Measurements from ENCODE around the gene PSAPL1.

PSAPL1 gene, protein sequence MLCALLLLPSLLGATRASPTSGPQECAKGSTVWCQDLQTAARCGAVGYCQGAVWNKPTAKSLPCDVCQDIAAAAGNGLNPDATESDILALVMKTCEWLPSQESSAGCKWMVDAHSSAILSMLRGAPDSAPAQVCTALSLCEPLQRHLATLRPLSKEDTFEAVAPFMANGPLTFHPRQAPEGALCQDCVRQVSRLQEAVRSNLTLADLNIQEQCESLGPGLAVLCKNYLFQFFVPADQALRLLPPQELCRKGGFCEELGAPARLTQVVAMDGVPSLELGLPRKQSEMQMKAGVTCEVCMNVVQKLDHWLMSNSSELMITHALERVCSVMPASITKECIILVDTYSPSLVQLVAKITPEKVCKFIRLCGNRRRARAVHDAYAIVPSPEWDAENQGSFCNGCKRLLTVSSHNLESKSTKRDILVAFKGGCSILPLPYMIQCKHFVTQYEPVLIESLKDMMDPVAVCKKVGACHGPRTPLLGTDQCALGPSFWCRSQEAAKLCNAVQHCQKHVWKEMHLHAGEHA

GRCh38 chr4:7434766-7435150 lies at the start of gene PSAPL1:
Gene PSAPL1 (minus strand): TSS chr4:7434930. CDS start chr4:7434879, 51 bp downstream.
- DNase-seq: no peak

DNA sequence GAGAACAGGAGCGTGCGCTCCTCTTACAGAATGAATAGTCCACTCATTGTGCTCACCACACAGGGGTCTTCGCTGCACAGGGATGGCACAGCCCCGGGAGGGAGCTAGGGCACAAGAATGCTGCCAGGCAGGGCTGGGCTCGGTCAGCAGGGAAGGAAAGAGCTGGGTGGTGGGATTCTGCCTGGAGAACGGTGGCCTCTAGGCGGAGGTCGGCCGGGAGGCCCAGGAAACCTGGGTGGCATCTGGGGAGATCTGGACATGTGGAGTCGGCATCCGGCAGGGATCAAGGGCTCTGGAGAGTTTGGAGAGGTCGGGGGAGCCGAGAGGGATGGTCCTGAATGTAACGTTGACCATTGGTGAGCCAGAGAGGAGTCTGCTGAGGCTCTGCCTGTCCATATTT lies 46.5 kb upstream of the PSAPL1 start:
- DNase-seq: no peak

DNA sequence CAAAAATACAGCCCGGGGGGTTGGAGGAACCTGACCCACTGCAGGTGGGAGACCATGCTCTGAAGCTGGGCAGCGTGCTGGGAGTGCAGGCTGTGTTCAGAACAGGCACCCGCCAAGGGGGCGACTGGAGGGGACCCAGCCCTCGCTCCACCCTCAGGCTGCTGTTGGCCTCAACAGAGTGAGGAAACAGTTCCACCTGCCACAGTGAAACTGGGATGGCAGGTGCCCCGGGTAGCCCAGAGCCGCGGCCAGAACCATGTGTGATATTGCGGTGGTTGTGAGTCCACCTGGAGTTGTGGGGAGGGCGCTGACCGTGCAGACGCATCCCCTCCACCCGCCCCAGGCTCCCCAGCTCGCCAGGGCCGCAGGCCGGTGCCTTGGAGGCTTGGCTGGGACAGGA lies 45.7 kb upstream of the PSAPL1 start:
- no peak for DNase-seq

DNA sequence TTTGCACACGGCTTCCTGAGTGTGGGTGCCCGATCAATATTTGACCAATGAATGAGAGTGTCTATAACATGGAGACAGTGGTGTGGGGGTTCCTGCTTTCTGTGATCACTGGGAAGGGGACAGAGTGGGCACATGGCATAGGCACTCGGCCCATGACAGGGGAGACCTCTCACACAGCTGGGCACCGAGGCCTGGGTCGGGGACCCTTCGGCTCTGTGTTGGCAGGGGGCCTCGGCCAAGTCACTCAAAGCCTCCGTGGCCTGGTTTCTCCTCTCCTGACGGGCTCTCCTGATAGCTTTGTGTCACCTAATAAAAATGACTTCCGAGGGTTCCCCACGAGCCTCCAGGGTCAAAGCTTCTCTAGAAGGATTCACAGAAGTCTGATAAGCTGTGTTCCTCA lies 43.9 kb upstream of the PSAPL1 start:
- no peak for DNase-seq

DNA sequence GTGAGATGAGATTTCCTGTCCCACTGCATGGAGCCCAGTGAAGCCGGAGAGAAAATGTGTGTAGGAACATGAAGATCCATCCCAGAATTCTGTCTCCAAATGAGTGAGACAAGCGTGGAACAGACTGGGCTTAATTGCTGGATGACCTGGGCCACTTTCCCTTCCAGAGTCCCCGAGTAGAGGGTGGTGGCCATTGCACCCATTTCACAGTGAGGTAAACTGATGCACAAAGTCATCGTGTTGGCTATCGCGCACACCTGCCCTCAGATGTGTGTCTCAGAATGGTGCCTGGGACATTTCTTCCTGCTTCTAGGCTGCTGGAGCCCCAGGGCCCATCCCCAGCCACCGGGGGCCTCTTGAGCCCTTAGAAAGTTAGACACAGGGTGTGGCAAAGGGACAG lies 43.0 kb upstream of the PSAPL1 start:
- no peak for DNase-seq

- DNase-seq: no peak
These were observed 42.1 kb upstream of the PSAPL1 start for GRCh38 chr4:7476820-7477219.

GRCh38 chr4:7475207-7475606 lies 40.5 kb upstream of the PSAPL1 start:
- no peak for DNase-seq

DNA sequence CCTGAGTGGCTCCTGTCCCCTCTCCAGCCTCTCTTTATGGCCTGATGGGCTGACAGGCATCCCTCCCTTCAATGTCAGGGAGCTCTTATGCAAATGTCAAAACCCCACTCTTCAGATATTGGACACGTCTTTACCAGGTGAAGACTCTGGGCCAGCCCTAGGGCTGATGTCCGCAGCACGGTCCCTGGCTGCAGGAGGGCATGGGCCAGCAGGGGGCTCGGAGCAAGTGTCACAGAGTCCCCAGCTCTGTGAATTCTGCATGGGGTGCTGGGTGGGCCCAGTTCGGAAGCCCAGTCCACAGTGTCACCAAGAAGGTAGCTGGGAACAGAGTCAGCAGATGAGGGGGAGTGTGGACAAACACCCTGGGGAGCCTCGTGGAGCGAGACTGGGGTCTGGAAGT lies 39.6 kb upstream of the PSAPL1 start:
- no peak for DNase-seq

GRCh38 chr4:7473081-7473480 lies 38.4 kb upstream of the PSAPL1 start:
- DNase-seq: no peak

DNA sequence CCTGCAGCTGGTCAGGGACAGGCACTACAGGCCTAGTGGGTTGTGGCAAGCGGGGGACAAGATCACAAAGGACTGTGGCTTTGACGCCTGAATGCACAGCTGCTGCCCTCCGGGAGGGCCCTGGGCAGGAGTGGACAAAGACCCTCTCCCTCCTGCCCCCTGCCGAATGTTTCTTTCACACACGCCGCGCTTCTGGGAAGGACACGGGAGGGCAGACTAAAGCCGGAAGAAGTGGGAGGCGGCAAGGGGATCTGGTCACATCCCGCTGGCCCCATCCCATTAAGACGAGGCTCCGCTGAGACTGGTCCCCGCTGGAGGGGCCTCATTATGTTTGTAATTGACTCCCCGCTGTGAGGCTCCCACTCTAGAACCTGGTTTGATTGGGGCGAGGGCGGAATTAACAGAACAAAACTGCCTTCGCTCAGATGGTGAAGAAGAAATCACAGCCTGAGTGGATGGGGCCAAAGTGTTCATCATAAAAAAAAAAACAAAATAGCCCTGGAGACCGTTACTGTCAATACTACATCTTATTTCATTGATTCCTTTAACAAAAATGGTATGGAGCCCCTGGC lies 37.8 kb upstream of the PSAPL1 start:
- no peak for DNase-seq

GRCh38 chr4:7470522-7471128 lies 35.9 kb upstream of the PSAPL1 start:
- DNase-seq: no peak

GRCh38 chr4:7470111-7470510 lies 35.4 kb upstream of the PSAPL1 start:
- DNase-seq: no peak

DNA sequence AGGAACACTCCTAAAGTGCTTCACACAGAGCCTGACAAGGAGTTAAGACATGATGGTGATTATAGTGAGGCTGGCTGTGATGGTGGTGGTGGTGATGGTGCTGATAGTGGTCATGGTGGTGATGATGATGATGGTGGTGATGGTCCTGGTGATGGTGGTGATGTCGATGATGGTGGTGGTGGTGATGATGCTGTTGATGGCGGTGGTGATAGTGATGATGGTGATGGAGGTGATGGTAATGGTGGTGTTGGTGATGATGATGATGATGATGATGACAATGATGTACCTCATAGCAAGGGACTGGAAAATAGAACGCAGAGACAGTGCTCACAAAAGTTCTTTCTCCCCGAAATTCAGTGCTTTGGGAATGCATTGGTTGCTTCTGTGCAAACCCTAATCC lies 34.3 kb upstream of the PSAPL1 start:
- no peak for DNase-seq

- no peak for DNase-seq
These were observed 32.7 kb upstream of the PSAPL1 start for GRCh38 chr4:7467471-7467870.

DNA sequence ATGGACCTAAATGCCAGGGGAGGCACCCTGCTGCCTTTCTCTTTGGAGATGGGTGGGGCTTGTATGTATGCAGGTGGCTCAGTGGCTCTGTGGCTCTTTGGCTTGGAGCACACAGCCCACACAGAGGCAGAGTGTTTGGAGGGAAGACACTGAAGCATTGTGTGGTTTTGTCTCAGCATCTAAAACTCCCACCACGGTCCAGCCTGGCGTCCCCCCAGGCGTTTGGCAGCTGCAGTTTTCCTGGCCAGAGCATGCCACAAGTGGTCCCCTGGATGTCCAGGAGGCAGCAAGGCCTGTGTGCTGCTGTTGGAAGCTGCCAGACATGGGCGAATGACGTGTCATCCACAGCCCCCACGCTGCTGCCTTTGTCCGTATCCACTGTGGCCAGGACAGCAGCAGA lies 32.2 kb upstream of the PSAPL1 start:
- DNase-seq: no peak

- DNase-seq: no peak
These were observed 31.5 kb upstream of the PSAPL1 start for GRCh38 chr4:7466215-7466614.

- DNase-seq: no peak
These were observed 30.3 kb upstream of the PSAPL1 start for GRCh38 chr4:7465017-7465416.

- no peak for DNase-seq
These were observed 29.5 kb upstream of the PSAPL1 start for GRCh38 chr4:7464259-7464655.

GRCh38 chr4:7463566-7464258 lies 29.0 kb upstream of the PSAPL1 start:
- DNase-seq: no peak

DNA sequence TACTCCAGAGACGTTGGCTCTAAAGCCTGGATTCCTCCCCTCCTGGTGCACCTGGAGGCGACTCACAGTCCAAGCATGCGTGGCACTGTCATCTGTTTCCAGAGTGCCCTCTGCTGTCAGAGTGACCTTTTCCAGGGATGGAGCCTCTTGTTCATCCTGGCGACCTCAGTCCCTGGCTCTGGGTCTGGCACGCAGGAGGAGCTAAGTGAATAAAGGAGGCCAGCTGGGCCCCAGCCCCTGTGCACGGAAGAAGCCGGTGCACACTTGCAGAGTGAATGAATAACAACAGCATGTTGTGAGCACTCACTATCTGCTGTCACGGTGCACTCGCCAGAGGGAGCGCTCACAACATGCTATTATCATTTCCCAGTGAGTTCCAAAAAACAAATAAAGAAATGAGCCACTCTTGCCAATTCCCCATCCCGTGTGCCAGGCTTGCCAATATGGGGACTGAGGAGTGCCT lies 27.8 kb upstream of the PSAPL1 start:
- no peak for DNase-seq

DNA sequence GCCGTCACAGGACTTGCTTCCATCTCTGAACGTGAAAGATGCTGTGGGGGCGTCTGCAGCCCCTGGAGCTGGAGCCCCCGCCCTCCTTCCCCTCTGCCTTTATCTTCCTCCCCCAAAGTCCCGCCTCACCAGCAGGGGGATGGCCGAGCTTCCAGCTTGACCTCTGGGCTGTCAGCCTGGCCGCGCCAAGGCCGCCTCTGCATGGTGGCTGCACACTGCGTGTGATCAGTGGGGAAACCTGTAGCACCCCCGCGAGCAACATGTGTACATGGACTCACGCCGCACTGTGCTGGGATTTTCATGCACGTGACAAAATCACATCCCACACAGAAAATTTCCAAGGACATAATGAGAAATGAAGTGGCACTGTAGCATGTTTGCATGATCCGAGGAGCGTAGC lies 26.5 kb upstream of the PSAPL1 start:
- DNase-seq: no peak

DNA sequence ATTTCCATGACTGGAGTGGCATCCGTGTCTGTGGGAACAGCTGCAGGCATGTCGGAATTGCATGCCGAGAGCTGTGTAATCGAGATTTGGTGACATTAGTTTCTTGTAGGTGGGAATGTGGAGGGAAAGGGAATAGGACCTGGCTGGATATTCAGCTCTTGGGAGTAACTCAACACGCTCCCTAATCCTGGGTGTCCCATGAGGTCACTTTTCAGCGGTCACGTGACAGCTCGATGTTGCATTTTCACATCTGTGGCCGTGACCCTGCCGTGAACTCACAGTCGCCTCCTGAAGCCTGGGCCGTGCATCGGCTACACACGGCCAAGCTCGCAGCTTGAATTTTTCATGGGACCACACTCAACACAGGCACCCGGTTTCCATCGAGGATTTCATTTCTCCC lies 25.8 kb upstream of the PSAPL1 start:
- no peak for DNase-seq

DNA sequence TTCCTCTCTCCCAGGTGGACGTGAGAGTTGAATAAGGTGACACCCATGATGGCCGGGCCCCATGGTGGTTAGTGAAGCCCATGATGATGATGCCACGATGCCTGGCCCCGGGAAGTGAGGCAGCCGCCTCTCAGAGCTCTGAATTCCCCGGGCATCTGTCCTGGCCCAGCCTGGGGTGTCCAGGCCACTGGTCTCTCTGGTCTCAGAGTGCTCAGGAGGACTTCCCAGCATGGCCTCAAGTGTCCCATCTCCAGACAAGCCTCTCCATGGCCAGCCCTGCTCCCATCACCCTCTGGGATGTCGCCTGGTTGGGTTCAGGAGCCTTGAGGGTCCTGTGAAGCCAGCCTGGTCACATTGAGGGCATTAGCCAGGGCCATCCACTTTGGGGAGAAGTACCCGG lies 24.7 kb upstream of the PSAPL1 start:
- DNase-seq: no peak

DNA sequence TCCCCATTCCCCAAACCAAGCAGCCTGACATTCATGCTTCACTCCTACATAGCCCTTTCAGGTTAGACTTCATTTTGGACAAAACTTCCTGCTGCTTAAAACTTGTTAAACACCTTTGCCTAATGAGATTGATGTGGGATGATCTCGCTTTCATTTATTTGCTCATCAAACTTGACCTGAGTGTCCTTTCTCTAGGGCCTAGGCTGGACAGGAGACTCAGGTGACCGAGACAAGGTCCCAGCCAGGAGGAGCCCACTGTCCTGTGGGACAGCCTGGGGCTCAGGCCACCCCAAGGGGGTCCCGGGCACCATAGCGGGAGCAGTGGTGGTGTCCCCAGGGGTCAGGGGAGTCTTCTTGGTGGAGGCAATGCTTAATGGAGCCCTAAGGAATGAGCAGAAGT lies 23.7 kb upstream of the PSAPL1 start:
- DNase-seq: no peak
